IMR-90 (cell line): ENCODE results near the gene CEL. TPM values are rescaled to one million over a fixed set of nuclear protein-coding genes. Genes with fewer than 3 reads are reported as not detected.
A peak's percentile ranks its signal among the peaks of the same experiment; 100 is the strongest.

Experiments
- ATAC-seq: fragments of 200-7000 bp; cut with Tn5 transposase; 2 replicates; pipeline ENCODE4 v1.9.1; 2020; ENCODE audit warnings: low read depth, mild to moderate bottlenecking, moderate library complexity
- BruUV-seq: library from RNA; stranded (reverse); fragments of 400-500 nt; replicated peaks from 2 replicates; lab custom pipeline; 2021; lab: Mats Ljungman, UMichigan
- CTCF ChIA-PET: fragments of 300-600 bp; formaldehyde crosslinking; extraction: SDS; loops from one replicate; lab custom pipeline; 2021; ENCODE audit warnings: antibody characterized with exemption; lab: Yijun Ruan, JAX
- POLR2A ChIA-PET: fragments of 300-600 bp; sonication (Branson Sonifier 250); formaldehyde crosslinking; loops from one replicate; lab custom pipeline; 2022; ENCODE audit warnings: antibody characterized with exemption; ENCODE audit not compliant: unreplicated experiment; lab: Charles Lee
- DNase-seq: peaks from one replicate; pipeline ENCODE4 v3.0.0; 2013
- H2AFZ ChIP-seq: replicated peaks from 2 replicates; pipeline ENCODE3; 2013; ENCODE audit warnings: low read length, mild to moderate bottlenecking; ENCODE audit not compliant: poor library complexity
- H2AK5ac ChIP-seq: 2 replicates; pipeline ENCODE4 v1.6.1; 2013; ENCODE audit warnings: low read depth, low read length, inconsistent platforms
- H2AK9ac ChIP-seq: replicated peaks from 2 replicates; pipeline ENCODE3; 2013; ENCODE audit warnings: mild to moderate bottlenecking, low read depth, low read length, moderate library complexity; ENCODE audit not compliant: poor library complexity
- H2BK120ac ChIP-seq: 2 replicates; pipeline ENCODE4 v1.6.1; 2013; ENCODE audit warnings: low read depth, low read length, inconsistent platforms
- H2BK15ac ChIP-seq: 3 replicates; pipeline ENCODE4 v1.6.1; 2013; ENCODE audit warnings: low read depth, low read length, inconsistent platforms
- H2BK20ac ChIP-seq: 2 replicates; pipeline ENCODE4 v1.6.1; 2013; ENCODE audit warnings: low read depth, mild to moderate bottlenecking, inconsistent platforms, low read length, moderate library complexity
- H2BK5ac ChIP-seq: 2 replicates; pipeline ENCODE4 v1.6.1; 2013; ENCODE audit warnings: mild to moderate bottlenecking, low read depth, low read length, inconsistent platforms; ENCODE audit not compliant: poor library complexity, severe bottlenecking
- H3K14ac ChIP-seq: replicated peaks from 2 replicates; pipeline ENCODE4 v1.6.1; 2013; ENCODE audit warnings: low read depth, low read length, inconsistent platforms
- H3K18ac ChIP-seq: 2 replicates; pipeline ENCODE4 v1.6.1; 2013; ENCODE audit warnings: low read depth, low read length, control low read depth
- H3K23ac ChIP-seq: 2 replicates; pipeline ENCODE4 v1.6.1; 2013; ENCODE audit warnings: low read depth, low read length, inconsistent platforms
- H3K27ac ChIP-seq: 2 replicates; pipeline ENCODE4 v1.5.1; 2013; ENCODE audit warnings: mild to moderate bottlenecking, control low read depth, low read length; ENCODE audit not compliant: insufficient read depth
- H3K27me3 ChIP-seq: 2 replicates; pipeline ENCODE4 v1.6.1; 2013; ENCODE audit warnings: low read length; ENCODE audit not compliant: control insufficient read depth, insufficient read depth
- H3K36me3 ChIP-seq: 2 replicates; pipeline ENCODE4 v1.6.1; 2013; ENCODE audit warnings: low read length, mixed read lengths; ENCODE audit not compliant: control insufficient read depth, insufficient read depth
- H3K4ac ChIP-seq: 2 replicates; pipeline ENCODE4 v1.6.1; 2013; ENCODE audit warnings: low read depth, low read length, inconsistent platforms
- H3K4me1 ChIP-seq: 2 replicates; pipeline ENCODE4 v1.6.1; 2013; ENCODE audit warnings: low read length, mixed read lengths; ENCODE audit not compliant: control insufficient read depth, insufficient read depth
- H3K4me2 ChIP-seq: 2 replicates; pipeline ENCODE4 v1.6.1; 2013; ENCODE audit warnings: low read depth, mild to moderate bottlenecking, control low read depth, low read length, moderate library complexity
- H3K4me3 ChIP-seq: 2 replicates; pipeline ENCODE4 v1.5.1; 2013; ENCODE audit warnings: low read depth, mild to moderate bottlenecking, control low read depth, low read length, moderate library complexity; ENCODE audit not compliant: insufficient read depth
- H3K56ac ChIP-seq: 2 replicates; pipeline ENCODE4 v1.6.1; 2013; ENCODE audit warnings: low read length, inconsistent platforms; ENCODE audit not compliant: insufficient read depth; ENCODE audit errors: extremely low read depth
- H3K79me1 ChIP-seq, 2 experiments: 2 replicates each; pipeline ENCODE4 v1.6.1; 2013; ENCODE audit warnings: low read length in 2 of 2, inconsistent platforms in 1 of 2, low read depth in 1 of 2
- H3K9ac ChIP-seq: 2 replicates; pipeline ENCODE4 v1.6.1; 2013; ENCODE audit warnings: low read depth, low read length, control low read depth
- H3K9me1 ChIP-seq: 2 replicates; pipeline ENCODE4 v1.6.1; 2013; ENCODE audit warnings: low read length, inconsistent platforms; ENCODE audit not compliant: insufficient read depth
- H3K9me3 ChIP-seq: 2 replicates; pipeline ENCODE4 v1.6.1; 2013; ENCODE audit warnings: low read length; ENCODE audit not compliant: control insufficient read depth, insufficient read depth
- H4K20me1 ChIP-seq: 2 replicates; pipeline ENCODE4 v1.6.1; 2013; ENCODE audit warnings: low read length, inconsistent platforms; ENCODE audit not compliant: insufficient read depth
- H4K5ac ChIP-seq: 2 replicates; pipeline ENCODE4 v1.6.1; 2013; ENCODE audit warnings: mild to moderate bottlenecking, low read depth, low read length, control low read depth
- H4K8ac ChIP-seq, 2 experiments: 2 replicates each; pipeline ENCODE4 v1.6.1; 2013; ENCODE audit warnings: low read depth in 2 of 2, low read length in 2 of 2, control low read depth in 1 of 2, inconsistent platforms in 1 of 2
- H4K91ac ChIP-seq: 2 replicates; pipeline ENCODE4 v1.6.1; 2013; ENCODE audit warnings: low read depth, low read length, inconsistent platforms; ENCODE audit not compliant: insufficient read depth
- CEBPB ChIP-seq: IDR thresholded peaks from 2 replicates; pipeline ENCODE4 v1.6.1; 2012; ENCODE audit warnings: low read depth, low read length, improper control_type of control experiment
- MAZ ChIP-seq: IDR thresholded peaks from 2 replicates; pipeline ENCODE4 v1.6.1; 2012; ENCODE audit warnings: low read depth, mild to moderate bottlenecking, low read length, improper control_type of control experiment, moderate library complexity, borderline replicate concordance
- MXI1 ChIP-seq: IDR thresholded peaks from 2 replicates; pipeline ENCODE4 v1.6.1; 2012; ENCODE audit warnings: low read depth, mild to moderate bottlenecking, low read length, moderate library complexity, borderline replicate concordance
- RAD21 ChIP-seq: IDR thresholded peaks from 2 replicates; pipeline ENCODE4 v1.6.1; 2012; ENCODE audit warnings: low read length, improper control_type of control experiment
- RCOR1 ChIP-seq: IDR thresholded peaks from 2 replicates; pipeline ENCODE4 v1.6.1; 2012; ENCODE audit warnings: mild to moderate bottlenecking, low read length, improper control_type of control experiment; ENCODE audit not compliant: insufficient replicate concordance
- WGBS, 2 experiments: methylation state at CpG; one replicate each; pipeline versions ENCODE4 v1.1.5 to v1.1.7; 2013; ENCODE audit warnings: missing lambda C conversion rate in 2 of 2; ENCODE audit not compliant: insufficient read length in 1 of 2; ENCODE audit errors: extremely low coverage in 2 of 2; 5-methylcytosine and 5-hydroxymethylcytosine counted together
- dilution Hi-C: fragments of 300-500 bp; cut with HindIII; formaldehyde crosslinking; loops from one replicate; pipeline ENCODE4 v1.14.3; 2018; ENCODE audit warnings: low sequenced_read_pairs; ENCODE audit not compliant: unreplicated experiment
- in situ Hi-C: fragments of 300-500 bp; cut with MboI; formaldehyde crosslinking; loops from 3 replicates; pipeline ENCODE4 v1.14.3; 2019; ENCODE audit warnings: low sequenced_read_pairs, inconsistent platforms, mixed read lengths
- intact Hi-C: fragments of 100-400 bp; cut with micrococcal nuclease; formaldehyde crosslinking; loops from 2 replicates; pipeline ENCODE4 v1.10.0; 2022
- polyA plus RNA-seq, 3 experiments: library from polyadenylated mRNA; depleted of rRNA; stranded (reverse); fragments of >200 nt; gene quantifications; 2 replicates each; pipeline ENCODE4 v1.2.3, GENCODE V29; 2012; ENCODE audit warnings: low replicate concordance in 1 of 3
- total RNA-seq: library from RNA; depleted of rRNA; stranded (reverse); fragments of >200 nt; gene quantifications from 2 replicates; pipeline ENCODE4 v1.2.3, GENCODE V29; 2012
- TF ChIP-seq, protein P1 (sequence below): fragments of 150-350 bp; IDR thresholded peaks from 2 replicates; pipeline ENCODE4 v1.6.1; 2017; ENCODE audit warnings: mild to moderate bottlenecking, antibody characterized with exemption, low read length, low read depth
- TF ChIP-seq, protein P2 (sequence below): fragments of 150-350 bp; IDR thresholded peaks from 2 replicates; pipeline ENCODE4 v1.6.1; 2016; ENCODE audit warnings: low read depth, mild to moderate bottlenecking, low read length, moderate library complexity, borderline replicate concordance
- TF ChIP-seq, protein P3 (sequence below): conservative IDR thresholded peaks from 2 replicates; pipeline ENCODE4 v1.5.1; 2012; ENCODE audit warnings: mild to moderate bottlenecking, low read depth, low read length, improper control_type of control experiment

Gene CEL
- total and polyA plus RNA-seq, 2 of the 4 experiments (the other 2 are of a cell fraction): under 0.01 to 0.75 TPM

DNA sequence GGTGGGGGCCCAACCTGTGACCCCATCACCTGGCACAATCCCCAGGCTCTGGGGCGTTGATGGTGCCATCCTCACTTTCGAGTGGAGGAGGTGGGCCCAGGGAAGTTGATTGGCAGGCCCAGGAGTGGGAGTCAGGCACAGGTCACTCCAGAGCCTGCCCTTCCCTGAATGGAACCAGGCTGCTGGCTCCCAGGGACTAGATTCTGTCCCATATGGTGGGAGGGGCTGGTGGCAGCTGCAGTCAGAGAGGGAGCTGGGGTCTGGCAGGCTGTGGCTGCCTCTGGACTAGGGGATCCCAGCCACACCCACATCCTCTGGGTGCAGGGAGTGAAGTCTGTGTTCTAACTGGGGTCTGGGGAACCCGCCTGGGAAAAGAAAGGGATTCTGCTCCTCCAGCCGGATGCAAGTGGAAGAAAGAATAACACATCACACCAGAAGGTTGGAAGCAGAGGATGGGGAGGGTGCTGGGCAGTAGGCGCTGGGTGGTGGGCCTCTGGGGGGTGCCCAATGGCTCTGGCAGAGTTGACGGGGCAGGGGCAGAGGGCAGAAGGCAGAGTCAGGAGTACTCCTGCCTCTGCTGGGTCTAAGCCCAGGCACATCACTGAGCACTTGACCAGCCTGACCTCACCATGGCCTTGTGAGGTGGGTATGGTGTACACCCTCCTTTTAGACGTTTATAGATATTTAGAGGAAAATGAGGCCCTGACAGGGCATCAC, 25.8 kb downstream of the CEL start:
- intact Hi-C loops (no loop called here), in situ Hi-C loops (no loop called here), dilution Hi-C loops (no loop called here)
- Histone ChIP-seq H3K23ac (no peak overlapping the region), H3K14ac (no peak overlapping the region), H2BK5ac (no peak overlapping the region), H2AK5ac (no peak overlapping the region), H3K9me3 (no peaks in the 10 kb centered on the region), H3K4ac (no peak overlapping the region), H4K20me1 (no peaks in the 10 kb centered on the region), H3K56ac (no peak overlapping the region), H3K9ac (no peak overlapping the region), H4K5ac (no peak overlapping the region), H2BK120ac (no peak overlapping the region), H2BK20ac (no peak overlapping the region), H3K9me1 (no peaks in the 10 kb centered on the region), H2BK15ac (no peak overlapping the region), H4K8ac (no peak overlapping the region), H3K4me2 (no peak overlapping the region), H4K91ac (no peak overlapping the region), H3K27ac (no peak overlapping the region), H2AK9ac (peak overlapping the region; percentile 16), H3K36me3 (no peaks in the 10 kb centered on the region), H3K4me1 (no peaks in the 10 kb centered on the region), H3K27me3 (peaks cover 3% of the 10 kb centered on the region; the same call in 1 of the 2 replicates), H3K79me1 (no peaks in the 10 kb centered on the region), H3K4me3 (no peak overlapping the region), H2AFZ (no peak overlapping the region), H3K18ac (no peak overlapping the region)
- ChIA-PET POLR2A (no interaction called here), CTCF (interaction anchor here (0.6 to 0.7 kb wide), 2 partner anchors 13 to 289 kb away, joined by 3 to 4 read pairs; no protein-coding TSS in a partner anchor)
- no TSS peak for BruUV-seq
- ATAC-seq (no peak), DNase-seq (no peak)
- 60% methylated on average over 1 of the region's 7 CpGs; no CpG with 5 or more reads in 1 of the 2 experiments for WGBS, 2 experiments
- TF ChIP-seq RCOR1 (no peak), MAZ (no peak), CEBPB (no peak), RAD21 (no peak), MXI1 (no peak)
- TF ChIP-seq, protein P1, sequence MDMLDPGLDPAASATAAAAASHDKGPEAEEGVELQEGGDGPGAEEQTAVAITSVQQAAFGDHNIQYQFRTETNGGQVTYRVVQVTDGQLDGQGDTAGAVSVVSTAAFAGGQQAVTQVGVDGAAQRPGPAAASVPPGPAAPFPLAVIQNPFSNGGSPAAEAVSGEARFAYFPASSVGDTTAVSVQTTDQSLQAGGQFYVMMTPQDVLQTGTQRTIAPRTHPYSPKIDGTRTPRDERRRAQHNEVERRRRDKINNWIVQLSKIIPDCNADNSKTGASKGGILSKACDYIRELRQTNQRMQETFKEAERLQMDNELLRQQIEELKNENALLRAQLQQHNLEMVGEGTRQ: no peak
- TF ChIP-seq, protein P2, sequence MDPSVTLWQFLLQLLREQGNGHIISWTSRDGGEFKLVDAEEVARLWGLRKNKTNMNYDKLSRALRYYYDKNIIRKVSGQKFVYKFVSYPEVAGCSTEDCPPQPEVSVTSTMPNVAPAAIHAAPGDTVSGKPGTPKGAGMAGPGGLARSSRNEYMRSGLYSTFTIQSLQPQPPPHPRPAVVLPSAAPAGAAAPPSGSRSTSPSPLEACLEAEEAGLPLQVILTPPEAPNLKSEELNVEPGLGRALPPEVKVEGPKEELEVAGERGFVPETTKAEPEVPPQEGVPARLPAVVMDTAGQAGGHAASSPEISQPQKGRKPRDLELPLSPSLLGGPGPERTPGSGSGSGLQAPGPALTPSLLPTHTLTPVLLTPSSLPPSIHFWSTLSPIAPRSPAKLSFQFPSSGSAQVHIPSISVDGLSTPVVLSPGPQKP: no peak
- TF ChIP-seq, protein P3, sequence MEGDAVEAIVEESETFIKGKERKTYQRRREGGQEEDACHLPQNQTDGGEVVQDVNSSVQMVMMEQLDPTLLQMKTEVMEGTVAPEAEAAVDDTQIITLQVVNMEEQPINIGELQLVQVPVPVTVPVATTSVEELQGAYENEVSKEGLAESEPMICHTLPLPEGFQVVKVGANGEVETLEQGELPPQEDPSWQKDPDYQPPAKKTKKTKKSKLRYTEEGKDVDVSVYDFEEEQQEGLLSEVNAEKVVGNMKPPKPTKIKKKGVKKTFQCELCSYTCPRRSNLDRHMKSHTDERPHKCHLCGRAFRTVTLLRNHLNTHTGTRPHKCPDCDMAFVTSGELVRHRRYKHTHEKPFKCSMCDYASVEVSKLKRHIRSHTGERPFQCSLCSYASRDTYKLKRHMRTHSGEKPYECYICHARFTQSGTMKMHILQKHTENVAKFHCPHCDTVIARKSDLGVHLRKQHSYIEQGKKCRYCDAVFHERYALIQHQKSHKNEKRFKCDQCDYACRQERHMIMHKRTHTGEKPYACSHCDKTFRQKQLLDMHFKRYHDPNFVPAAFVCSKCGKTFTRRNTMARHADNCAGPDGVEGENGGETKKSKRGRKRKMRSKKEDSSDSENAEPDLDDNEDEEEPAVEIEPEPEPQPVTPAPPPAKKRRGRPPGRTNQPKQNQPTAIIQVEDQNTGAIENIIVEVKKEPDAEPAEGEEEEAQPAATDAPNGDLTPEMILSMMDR: no peak
